Esophagus muscularis mucosa (tissue), 4 donors: ENCODE results near the gene PYDC2. TPM values are rescaled to one million over a fixed set of nuclear protein-coding genes. Genes with fewer than 3 reads are reported as not detected.

Experiments used
- DNase-seq: peaks from one replicate; pipeline ENCODE4 v3.0.0-alpha.2; 2017; ENCODE audit errors: extremely low spot score
- H3K27ac ChIP-seq, 4 donors: fragments of 200-600 bp; sonication (generic); replicated peaks in 1 of 4; 1 replicate in 3 of 4; 2 replicates in 1 of 4; pipeline ENCODE4 v1.5.1; 2016 to 2019; ENCODE audit warnings: mild to moderate bottlenecking in 1 of 4
- H3K27me3 ChIP-seq, 4 donors: fragments of 200-600 bp; sonication (generic); one replicate each; pipeline versions ENCODE4 v1.5.1 to v1.6.0; 2016 to 2019
- H3K36me3 ChIP-seq, 4 donors: fragments of 200-600 bp; sonication (generic); one replicate each; pipeline ENCODE4 v1.5.1; 2016 to 2019
- H3K4me1 ChIP-seq, 4 donors: fragments of 200-600 bp; sonication (generic); one replicate each; pipeline ENCODE4 v1.5.1; 2016 to 2019
- H3K4me3 ChIP-seq, 4 donors: fragments of 200-600 bp; sonication (generic); 1 replicate in 2 of 4; 2 replicates in 2 of 4; pipeline ENCODE4 v1.5.1; 2016 to 2019; ENCODE audit warnings: mild to moderate bottlenecking in 4 of 4, moderate library complexity in 1 of 4
- H3K9me3 ChIP-seq, 4 donors: fragments of 200-600 bp; sonication (generic); 1 replicate in 3 of 4; 2 replicates in 1 of 4; pipeline ENCODE4 v1.5.1; 2016 to 2019
- EP300 ChIP-seq: sonication (generic); formaldehyde crosslinking; IDR thresholded peaks from one replicate; pipeline ENCODE4 v1.6.1; 2017; ENCODE audit warnings: antibody characterized with exemption
- POLR2A ChIP-seq: fragments of 450-650 bp; IDR thresholded peaks from one replicate; pipeline ENCODE4 v1.6.1; 2017; ENCODE audit warnings: antibody characterized with exemption, moderate library complexity, mild to moderate bottlenecking, low read depth
- POLR2AphosphoS5 ChIP-seq, 2 donors: sonication (generic); formaldehyde crosslinking; IDR thresholded peaks; one replicate each; pipeline ENCODE4 v1.6.1; 2017; ENCODE audit warnings: antibody characterized with exemption in 2 of 2
- WGBS: methylation state at CpG from one replicate; pipeline ENCODE4 v1.1.5; 2018; 5-methylcytosine and 5-hydroxymethylcytosine counted together
- intact Hi-C: fragments of 100-400 bp; cut with DNase I; formaldehyde crosslinking; loops from one replicate; pipeline ENCODE4 v1.15.1; 2023
- total RNA-seq, 4 donors: library from RNA; depleted of rRNA; stranded (reverse); fragments of >200 nt; gene quantifications; one replicate each; pipeline versions ENCODE4 v1.1.0 to v1.2.1, GENCODE V29; 2016
- TF ChIP-seq, protein P1 (sequence below), 3 experiments: fragments of 200-600 bp in 2 of 3; fragments of 450-650 bp in 1 of 3; sonication (generic) in 2 of 3; IDR thresholded peaks; one replicate each; pipeline ENCODE4 v1.5.1; 2017 to 2019; ENCODE audit warnings: antibody characterized with exemption in 3 of 3, mild to moderate bottlenecking in 2 of 3, moderate library complexity in 1 of 3

Gene PYDC2
- total RNA-seq, 4 donors from 2014 or later, result not detected

DNA sequence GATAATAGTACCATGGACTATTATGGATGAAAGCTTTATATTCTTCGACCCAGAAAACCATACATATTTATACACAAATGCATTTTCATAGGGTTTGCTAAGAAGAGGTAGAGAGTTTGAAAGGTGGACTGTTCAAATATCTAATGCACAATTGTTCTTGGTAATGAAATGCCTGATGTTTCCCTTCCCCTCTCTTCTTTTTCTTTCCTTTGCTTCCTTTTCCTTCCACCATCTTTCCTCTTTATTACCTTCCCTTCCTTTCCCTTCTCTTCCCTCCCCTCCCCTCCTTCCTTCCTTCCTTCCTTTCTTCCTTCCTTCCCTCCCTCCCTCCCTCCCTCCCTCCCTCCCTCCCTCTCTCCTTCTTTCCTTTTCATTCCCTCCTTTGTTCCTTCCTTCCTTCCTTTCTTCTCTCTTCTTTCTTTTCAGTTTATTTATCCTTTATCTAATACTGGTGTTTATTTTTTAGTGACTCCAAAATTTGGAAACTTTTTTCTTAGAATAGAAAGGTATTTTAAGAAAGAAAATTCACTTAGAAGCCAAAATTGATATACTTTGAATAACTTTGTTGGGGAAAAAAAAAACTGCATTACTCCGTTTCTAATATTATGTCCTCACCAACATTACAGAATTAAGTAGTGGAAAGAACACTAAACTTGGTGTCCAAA, 22.7 kb upstream of the PYDC2 start:
- WGBS, result 89% methylated on average over 2 of the region's 2 CpGs
- Histone ChIP-seq H3K27ac (no peak overlapping the region), H3K4me1 (no peaks in the 10 kb centered on the region), H3K27me3 (no peaks in the 10 kb centered on the region), H3K4me3 (no peak overlapping the region), H3K36me3 (no peaks in the 10 kb centered on the region), H3K9me3 (no peaks in the 10 kb centered on the region)
- intact Hi-C loops, result no loop called here
- no peak for DNase-seq
- TF ChIP-seq POLR2A (no peak), EP300 (no peak), POLR2AphosphoS5 (IDR thresholded peaks at IDR 0.05) (no peak)
- TF ChIP-seq, protein P1, sequence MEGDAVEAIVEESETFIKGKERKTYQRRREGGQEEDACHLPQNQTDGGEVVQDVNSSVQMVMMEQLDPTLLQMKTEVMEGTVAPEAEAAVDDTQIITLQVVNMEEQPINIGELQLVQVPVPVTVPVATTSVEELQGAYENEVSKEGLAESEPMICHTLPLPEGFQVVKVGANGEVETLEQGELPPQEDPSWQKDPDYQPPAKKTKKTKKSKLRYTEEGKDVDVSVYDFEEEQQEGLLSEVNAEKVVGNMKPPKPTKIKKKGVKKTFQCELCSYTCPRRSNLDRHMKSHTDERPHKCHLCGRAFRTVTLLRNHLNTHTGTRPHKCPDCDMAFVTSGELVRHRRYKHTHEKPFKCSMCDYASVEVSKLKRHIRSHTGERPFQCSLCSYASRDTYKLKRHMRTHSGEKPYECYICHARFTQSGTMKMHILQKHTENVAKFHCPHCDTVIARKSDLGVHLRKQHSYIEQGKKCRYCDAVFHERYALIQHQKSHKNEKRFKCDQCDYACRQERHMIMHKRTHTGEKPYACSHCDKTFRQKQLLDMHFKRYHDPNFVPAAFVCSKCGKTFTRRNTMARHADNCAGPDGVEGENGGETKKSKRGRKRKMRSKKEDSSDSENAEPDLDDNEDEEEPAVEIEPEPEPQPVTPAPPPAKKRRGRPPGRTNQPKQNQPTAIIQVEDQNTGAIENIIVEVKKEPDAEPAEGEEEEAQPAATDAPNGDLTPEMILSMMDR (IDR thresholded peaks at IDR 0.05), result no peak

DNA sequence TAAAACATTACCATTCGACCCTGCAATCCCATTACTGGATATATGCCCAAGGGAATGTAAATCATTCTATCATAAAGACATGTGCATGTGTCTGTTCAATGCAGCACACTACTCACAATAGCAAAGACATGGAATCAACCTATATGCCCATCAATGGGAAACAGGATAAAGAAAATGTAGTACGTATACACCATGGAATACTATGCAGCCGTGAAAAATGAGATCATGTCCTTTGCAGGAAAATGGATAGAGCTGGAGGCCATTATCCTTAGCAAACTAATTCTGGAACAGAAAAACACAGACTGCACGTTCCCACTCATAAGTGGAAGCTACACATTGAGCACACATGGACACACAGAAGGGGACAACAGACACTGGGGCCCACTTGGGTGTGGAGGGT, 20.4 kb upstream of the PYDC2 start:
- TF ChIP-seq EP300 (no peak), POLR2AphosphoS5 (IDR thresholded peaks at IDR 0.05) (no peak), POLR2A (no peak)
- TF ChIP-seq, protein P1 (IDR thresholded peaks at IDR 0.05), result no peak
- DNase-seq, result no peak
- H3K36me3 ChIP-seq, result no peaks in the 10 kb centered on the region
- WGBS, result 79% methylated on average over 4 of the region's 4 CpGs
- no peak overlapping the region for H3K4me3 ChIP-seq
- H3K9me3 ChIP-seq, result no peaks in the 10 kb centered on the region
- intact Hi-C loops, result no loop called here
- H3K27me3 ChIP-seq, result no peaks in the 10 kb centered on the region
- no peaks in the 10 kb centered on the region for H3K4me1 ChIP-seq
- no peak overlapping the region for H3K27ac ChIP-seq

DNA sequence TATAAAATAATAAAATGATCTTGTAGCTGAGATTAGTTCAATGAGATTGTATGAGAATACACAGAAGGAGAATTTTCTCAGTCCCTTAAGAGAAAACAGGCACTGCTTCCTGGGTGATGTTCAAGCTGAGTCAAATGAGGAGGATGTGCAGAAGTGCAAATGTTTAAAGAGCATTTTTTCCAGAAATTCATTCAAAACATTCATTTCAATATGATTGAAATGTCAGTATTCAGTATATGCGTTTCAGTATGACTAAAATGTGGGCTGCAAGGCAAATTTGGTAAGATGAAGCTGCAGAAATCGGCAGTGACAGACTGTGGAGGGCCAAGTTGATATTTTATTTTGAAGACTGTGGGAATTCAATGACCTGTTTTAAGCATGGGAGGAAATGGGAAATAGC, 19.3 kb upstream of the PYDC2 start:
- no peaks in the 10 kb centered on the region for H3K36me3 ChIP-seq
- H3K27me3 ChIP-seq, result no peaks in the 10 kb centered on the region
- H3K27ac ChIP-seq, result no peak overlapping the region
- no peaks in the 10 kb centered on the region for H3K4me1 ChIP-seq
- WGBS, result 38% methylated on average over 2 of the region's 2 CpGs
- intact Hi-C loops, result no loop called here
- TF ChIP-seq EP300, result no peak
- TF ChIP-seq POLR2A, result no peak
- TF ChIP-seq, protein P1 (IDR thresholded peaks at IDR 0.05), result no peak
- no peak for TF ChIP-seq POLR2AphosphoS5 (IDR thresholded peaks at IDR 0.05)
- H3K9me3 ChIP-seq, result no peaks in the 10 kb centered on the region
- DNase-seq, result no peak
- no peak overlapping the region for H3K4me3 ChIP-seq

DNA sequence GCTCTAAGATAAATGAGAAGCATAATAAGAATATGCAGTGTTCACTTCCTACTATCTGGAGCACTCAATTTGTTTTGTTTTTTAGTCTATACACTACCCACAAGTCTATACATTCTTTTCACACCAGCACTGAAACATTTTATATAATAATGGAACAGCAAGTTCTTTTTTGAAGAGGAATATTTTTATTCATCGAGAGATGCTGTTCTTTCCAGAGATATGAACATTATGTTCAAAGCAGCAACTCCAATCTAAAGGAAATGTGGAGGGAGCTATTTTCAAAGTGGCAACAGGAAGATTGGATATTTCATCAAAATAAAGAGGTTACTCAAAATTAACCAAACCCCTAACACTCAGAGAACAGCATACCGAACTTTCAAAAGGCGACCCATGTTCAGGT, 16.4 kb upstream of the PYDC2 start:
- intact Hi-C loops, result no loop called here
- Histone ChIP-seq H3K36me3 (no peaks in the 10 kb centered on the region), H3K4me1 (no peaks in the 10 kb centered on the region), H3K27me3 (no peaks in the 10 kb centered on the region), H3K27ac (no peak overlapping the region), H3K4me3 (no peak overlapping the region), H3K9me3 (no peaks in the 10 kb centered on the region)
- TF ChIP-seq POLR2AphosphoS5 (IDR thresholded peaks at IDR 0.05) (no peak), EP300 (no peak), POLR2A (no peak)
- TF ChIP-seq, protein P1 (IDR thresholded peaks at IDR 0.05), result no peak
- 84% methylated on average over 3 of the region's 3 CpGs for WGBS
- DNase-seq, result no peak

DNA sequence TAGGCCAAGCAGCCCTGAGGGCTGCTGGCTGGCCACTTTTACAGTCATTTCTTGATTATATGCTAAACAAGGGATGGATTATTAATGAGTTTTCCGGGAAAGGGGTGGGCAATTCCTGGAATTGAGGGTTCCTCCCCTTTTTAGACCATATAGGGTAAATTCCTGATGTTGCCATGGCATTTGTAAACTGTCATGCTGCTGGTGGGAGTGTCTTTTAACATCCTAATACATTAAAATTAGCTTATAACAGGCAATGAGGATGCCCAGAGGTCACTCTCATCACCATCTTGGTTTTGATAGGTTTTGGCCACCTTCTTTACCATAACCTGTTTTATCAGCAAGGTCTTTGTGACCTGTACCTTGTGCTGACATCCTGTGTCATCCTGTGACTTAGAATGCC, 11.7 kb upstream of the PYDC2 start:
- no peaks in the 10 kb centered on the region for H3K36me3 ChIP-seq
- no peak overlapping the region for H3K27ac ChIP-seq
- intact Hi-C loops, result no loop called here
- DNase-seq, result no peak
- 79% methylated on average over 1 of the region's 1 CpG for WGBS
- no peaks in the 10 kb centered on the region for H3K9me3 ChIP-seq
- no peaks in the 10 kb centered on the region for H3K27me3 ChIP-seq
- no peak for TF ChIP-seq POLR2A
- TF ChIP-seq POLR2AphosphoS5 (IDR thresholded peaks at IDR 0.05), result no peak
- no peak for TF ChIP-seq EP300
- TF ChIP-seq, protein P1 (IDR thresholded peaks at IDR 0.05), result no peak
- no peaks in the 10 kb centered on the region for H3K4me1 ChIP-seq
- H3K4me3 ChIP-seq, result no peak overlapping the region
